T-helper 22 cell (primary cell): ENCODE measurements around the gene CWC15.
"Not testable (repeated sequence)": the region's sequence is repeated elsewhere in the genome, so short reads cannot be mapped to it uniquely, and the experiment has no call there.

Experiments used
- DNase-seq: peaks from one replicate; pipeline ENCODE4 v3.0.0-alpha.2; 2020; ENCODE audit warnings: low read depth

Gene CWC15

DNA sequence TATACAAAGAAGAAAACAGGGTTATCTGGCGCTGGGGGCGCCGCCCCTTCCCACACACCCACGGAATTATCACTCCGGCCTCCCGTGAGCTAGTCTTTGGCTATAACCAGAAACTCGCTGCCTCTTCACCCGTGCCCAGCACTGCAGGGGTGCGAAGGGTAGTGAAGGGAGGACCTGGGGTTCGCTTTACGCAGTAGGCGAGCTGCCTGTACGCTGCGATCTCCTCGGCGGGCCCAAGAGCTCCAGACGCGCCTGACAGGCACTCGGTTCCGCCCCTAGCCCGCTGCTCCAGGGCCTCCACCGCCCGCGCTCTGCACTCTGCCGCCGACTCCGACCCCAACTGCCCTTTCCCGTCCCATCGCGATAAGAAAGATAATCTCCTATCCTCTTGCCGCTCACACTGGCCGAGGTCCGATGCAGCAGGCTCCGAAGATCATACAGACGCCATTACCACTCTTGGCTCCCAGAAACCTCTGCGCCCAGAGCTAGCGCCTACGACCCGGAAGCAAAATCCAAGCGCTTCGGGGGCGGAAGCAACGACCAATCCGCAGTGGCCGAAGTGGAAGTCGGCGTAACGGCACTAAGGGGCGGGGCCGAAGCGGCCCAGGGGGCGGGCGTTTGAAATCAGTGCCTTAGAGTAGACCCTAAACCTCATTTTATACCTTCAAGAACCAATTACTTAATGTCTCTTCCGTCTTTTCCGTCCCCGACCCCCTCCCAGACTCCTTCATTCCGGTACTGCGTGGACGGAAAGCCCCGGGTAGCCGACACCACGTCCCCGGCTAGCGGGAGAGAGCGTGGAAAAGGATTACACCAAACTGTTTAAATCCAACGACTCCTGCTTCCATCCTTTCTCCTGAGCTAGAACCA lies at the start of gene CWC15, which contains the start of gene KDM4D:
Gene CWC15, minus strand, starts transcription at position 458 of the 870 bp plus-strand sequence. CDS start 1,371 bp downstream, outside the sequence.
Gene KDM4D, plus strand, starts transcription at position 611 of the 870 bp plus-strand sequence. CDS start 23,664 bp downstream, outside the sequence.
- peak; percentile 88 for DNase-seq

- DNase-seq = not testable (repeated sequence)
These were observed 48.1 kb upstream of the CWC15 start for GRCh38 chr11:95021468-95021867.

DNA sequence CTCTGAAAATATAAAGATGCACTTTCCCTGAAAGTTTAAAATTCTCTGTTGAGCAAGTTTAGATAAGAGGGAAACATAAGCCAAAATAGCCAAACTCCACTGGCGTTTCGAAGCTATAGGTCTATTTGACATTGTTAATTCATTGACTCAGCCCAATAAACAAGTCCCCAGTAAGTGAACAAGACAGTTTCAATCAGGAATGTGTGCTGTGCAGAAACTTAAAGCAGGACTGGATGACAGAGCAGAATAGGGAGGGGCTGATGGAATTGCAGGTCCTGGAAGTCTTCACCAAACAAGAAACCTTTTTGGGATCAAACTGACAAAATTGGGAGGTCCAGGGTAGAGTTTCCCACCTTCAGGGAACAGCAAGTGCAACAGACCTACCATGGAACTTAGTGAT lies 42.8 kb upstream of the CWC15 start:
- no peak for DNase-seq

GRCh38 chr11:95014184-95014821 lies 40.9 kb upstream of the CWC15 start:
- DNase-seq = no peak

- no peak for DNase-seq
These were observed 38.0 kb upstream of the CWC15 start for GRCh38 chr11:95011376-95011775.

DNA sequence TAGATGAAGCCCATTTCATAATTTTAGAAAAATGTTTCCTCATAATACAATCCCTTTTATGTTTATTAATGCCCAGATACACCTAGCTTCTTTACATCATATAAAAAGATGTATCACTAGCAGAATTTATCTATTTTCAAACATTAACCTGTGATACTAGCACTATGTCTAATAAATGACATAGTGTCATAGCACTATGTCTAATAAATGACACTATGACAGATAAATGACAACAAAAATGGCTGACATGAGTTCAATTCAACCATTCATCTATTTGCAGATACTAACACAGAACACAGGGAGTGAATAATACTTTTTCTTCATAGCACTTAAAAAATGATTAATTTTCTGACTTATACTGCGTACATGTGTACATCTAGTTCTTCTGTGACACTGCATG lies 32.3 kb upstream of the CWC15 start:
- DNase-seq = no peak

- no peak for DNase-seq
These were observed 30.4 kb upstream of the CWC15 start for GRCh38 chr11:95003716-95004115.

- no peak for DNase-seq
These were observed 24.9 kb upstream of the CWC15 start for GRCh38 chr11:94998285-94998684.

DNA sequence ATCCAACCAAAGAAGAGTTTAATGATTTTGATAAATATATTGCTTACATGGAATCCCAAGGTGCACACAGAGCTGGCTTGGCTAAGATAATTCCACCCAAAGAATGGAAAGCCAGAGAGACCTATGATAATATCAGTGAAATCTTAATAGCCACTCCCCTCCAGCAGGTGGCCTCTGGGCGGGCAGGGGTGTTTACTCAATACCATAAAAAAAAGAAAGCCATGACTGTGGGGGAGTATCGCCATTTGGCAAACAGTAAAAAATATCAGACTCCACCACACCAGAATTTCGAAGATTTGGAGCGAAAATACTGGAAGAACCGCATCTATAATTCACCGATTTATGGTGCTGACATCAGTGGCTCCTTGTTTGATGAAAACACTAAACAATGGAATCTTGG lies 24.1 kb upstream of the CWC15 start:
- no peak for DNase-seq

DNA sequence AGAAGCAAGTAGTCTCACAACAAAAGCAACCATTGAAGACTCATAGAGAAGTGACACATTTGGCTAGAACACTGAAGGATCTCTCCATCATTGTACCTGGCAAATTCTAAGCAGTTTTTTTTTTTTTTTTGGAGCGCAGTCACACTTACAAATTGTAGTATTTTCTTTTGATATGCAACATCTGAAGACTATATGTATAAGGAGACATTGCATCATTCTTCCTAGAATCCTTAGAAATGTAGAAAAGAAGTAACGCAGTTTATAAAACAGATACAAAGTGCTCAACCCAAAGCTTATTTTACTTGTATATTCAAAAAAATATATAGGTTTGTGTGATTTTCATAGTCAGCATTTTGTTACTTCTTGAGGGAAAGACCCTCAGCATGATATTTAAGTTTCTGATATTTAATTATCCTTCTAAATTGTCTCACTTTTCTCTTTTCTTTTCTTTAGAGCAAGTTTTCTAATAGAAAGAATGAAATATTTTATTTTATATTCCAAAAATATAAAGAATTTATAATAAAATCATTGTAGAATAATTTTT lies 20.1 kb upstream of the CWC15 start:
- DNase-seq = no peak

DNA sequence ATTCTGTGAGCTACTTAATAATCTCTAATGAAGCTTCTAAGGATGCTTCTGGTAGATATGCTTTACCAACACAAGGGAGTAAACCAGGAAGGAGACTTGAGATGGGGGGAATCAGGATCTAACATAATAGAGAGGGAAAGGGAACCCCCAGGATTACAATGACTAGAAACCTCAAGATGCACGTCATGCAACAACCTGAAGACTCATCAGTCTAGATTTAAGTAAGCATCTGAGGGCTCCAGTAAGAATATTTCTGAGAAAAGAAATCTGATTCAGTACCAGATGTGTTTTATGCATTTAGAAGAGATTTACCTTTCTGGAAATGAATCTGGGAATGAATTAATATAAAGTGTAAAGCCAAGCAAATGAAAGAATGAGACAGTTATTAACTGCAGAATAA lies 15.4 kb upstream of the CWC15 start:
- DNase-seq = no peak

GRCh38 chr11:94987378-94987777 lies 14.0 kb upstream of the CWC15 start:
- DNase-seq = no peak

DNA sequence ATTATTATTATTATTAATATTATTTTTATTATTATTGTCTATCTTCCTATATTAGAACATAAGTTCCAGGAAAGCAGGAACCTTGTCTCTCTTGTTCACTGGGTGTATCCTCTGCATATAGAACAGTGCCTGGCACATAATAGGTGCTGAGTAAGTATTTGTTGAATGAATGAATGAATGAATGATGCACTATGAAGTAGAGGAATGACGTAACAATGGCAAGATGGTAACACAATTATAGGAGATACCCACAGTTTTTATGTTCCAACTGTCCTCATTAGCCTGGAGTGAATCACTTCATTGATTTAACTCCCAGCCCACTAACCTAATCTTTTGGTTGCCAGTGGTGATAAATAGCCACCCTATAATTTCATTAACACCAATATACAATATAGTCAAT lies 2.2 kb upstream of the CWC15 start:
- DNase-seq = no peak

- no peak for DNase-seq
These were observed 822 bp upstream of the CWC15 start for GRCh38 chr11:94974178-94974577.

- DNase-seq = no peak
These were observed 657 bp downstream of the CWC15 start for GRCh38 chr11:94972700-94973098.

GRCh38 chr11:94968334-94968958 lies 4.9 kb downstream of the CWC15 start:
- no peak for DNase-seq

GRCh38 chr11:94964934-94965333 lies 8.4 kb downstream of the CWC15 start:
- no peak for DNase-seq

DNA sequence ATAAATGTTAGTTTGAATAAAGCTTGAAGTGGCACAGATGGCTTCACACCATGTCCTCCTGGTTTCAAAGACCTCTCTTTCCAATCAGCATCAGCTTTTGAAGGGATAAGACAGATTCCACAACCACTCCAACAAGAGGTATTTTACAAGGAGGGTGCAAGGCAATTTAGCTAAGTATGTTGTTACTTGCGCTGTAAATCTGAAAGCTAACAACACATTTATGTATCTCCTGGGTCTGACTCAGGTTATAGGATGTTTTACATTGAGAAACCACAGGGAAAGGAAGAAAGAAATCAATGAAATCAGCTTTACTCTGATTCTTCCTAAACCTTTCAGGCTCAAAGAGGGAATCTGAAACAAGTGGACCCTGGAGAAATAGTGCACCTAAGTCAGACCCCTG lies 12.1 kb downstream of the CWC15 start:
- no peak for DNase-seq

GRCh38 chr11:94960488-94960887 lies 12.9 kb downstream of the CWC15 start:
- DNase-seq = no peak

- no peak for DNase-seq
These were observed 14.2 kb downstream of the CWC15 start for GRCh38 chr11:94959179-94959578.

GRCh38 chr11:94958121-94958696 lies 15.1 kb downstream of the CWC15 start:
- no peak for DNase-seq

- DNase-seq = no peak
These were observed 16.4 kb downstream of the CWC15 start for GRCh38 chr11:94956963-94957362.
